Stomach (tissue), 9 donors: ENCODE measurements around the gene UBE2Z. TPM values are rescaled to one million over a fixed set of nuclear protein-coding genes. Genes with fewer than 3 reads are reported as not detected.
A peak's percentile ranks its signal among the peaks of the same experiment; 100 is the strongest.

Experiments used
- DNase-seq, 2 donors: peaks; one replicate each; pipeline versions ENCODE4 v3.0.0 to v3.0.0-alpha.2; 2013 to 2019
- H3K27ac ChIP-seq, 5 donors: fragments of 200-600 bp in 4 of 5; sonication (generic) in 4 of 5; one replicate each; pipeline ENCODE4 v1.5.1; 2013 to 2019; ENCODE audit warnings: mild to moderate bottlenecking in 1 of 5, moderate library complexity in 1 of 5
- H3K27me3 ChIP-seq, 3 donors: fragments of 200-600 bp; sonication (generic); one replicate each; pipeline ENCODE4 v1.5.1; 2017 to 2019; ENCODE audit warnings: mixed run types in 1 of 3
- H3K36me3 ChIP-seq, 4 donors: fragments of 200-600 bp; sonication (generic); 1 replicate in 3 of 4; 2 replicates in 1 of 4; pipeline ENCODE4 v1.5.1; 2016 to 2019
- H3K4me1 ChIP-seq, 4 donors: fragments of 200-600 bp; sonication (generic); one replicate each; pipeline ENCODE4 v1.5.1; 2016 to 2019
- H3K4me3 ChIP-seq, 4 donors: fragments of 200-600 bp; sonication (generic) in 3 of 4; one replicate each; pipeline ENCODE4 v1.5.1; 2016 to 2019; ENCODE audit warnings: mild to moderate bottlenecking in 1 of 4
- H3K9me3 ChIP-seq, 4 donors: fragments of 200-600 bp; sonication (generic); one replicate each; pipeline ENCODE4 v1.5.1; 2016 to 2019
- EP300 ChIP-seq: sonication (generic); formaldehyde crosslinking; IDR thresholded peaks from one replicate; pipeline ENCODE4 v1.6.1; 2017; ENCODE audit warnings: antibody characterized with exemption
- POLR2A ChIP-seq, 4 donors: fragments of 450-650 bp; IDR thresholded peaks; one replicate each; pipeline ENCODE4 v1.6.1; 2016; ENCODE audit warnings: antibody characterized with exemption in 4 of 4, control low read depth in 2 of 4, mild to moderate bottlenecking in 1 of 4, moderate library complexity in 1 of 4
- POLR2AphosphoS5 ChIP-seq, 3 donors: sonication (generic); formaldehyde crosslinking; IDR thresholded peaks; one replicate each; pipeline ENCODE4 v1.6.1; 2016; ENCODE audit warnings: antibody characterized with exemption in 3 of 3
- WGBS, 5 donors: extraction: QIAGEN DNeasy Blood & Tissue Kit in 3 of 5; methylation state at CpG; one replicate each; pipeline versions ENCODE4 v1.1.5 to v1.1.7; 2013 to 2018; 5-methylcytosine and 5-hydroxymethylcytosine counted together
- intact Hi-C: fragments of 100-400 bp; cut with DNase I; formaldehyde crosslinking; loops from one replicate; pipeline ENCODE4 v1.15.1; 2023; ENCODE audit warnings: low total_unique reads
- polyA plus RNA-seq, 3 donors: library from polyadenylated mRNA; stranded (reverse); fragments of 200-250 nt; gene quantifications; one replicate each; pipeline ENCODE4 v1.2.3, GENCODE V29; 2013
- total RNA-seq, 5 donors: library from RNA; depleted of rRNA; stranded (reverse); fragments of >200 nt; gene quantifications; one replicate each; pipeline versions ENCODE4 v1.1.0 to v1.2.3, GENCODE V29; 2014 to 2016
- TF ChIP-seq, protein P1 (sequence below), 7 experiments: fragments of 450-650 bp in 4 of 7; fragments of 200-600 bp in 3 of 7; sonication (generic) in 3 of 7; IDR thresholded peaks; one replicate each; pipeline ENCODE4 v1.5.1; 2016 to 2019; ENCODE audit warnings: antibody characterized with exemption in 7 of 7, control low read depth in 2 of 7, mild to moderate bottlenecking in 1 of 7
- donor health status: healthy with polysubstance abuse.
- donor health status: Bipolar disorder and iron deficiency.
- donor health status: healthy.

Gene UBE2Z
- total and polyA plus RNA-seq, 8 donors = 28.1 to 55.6 (median 37.5) TPM

DNA sequence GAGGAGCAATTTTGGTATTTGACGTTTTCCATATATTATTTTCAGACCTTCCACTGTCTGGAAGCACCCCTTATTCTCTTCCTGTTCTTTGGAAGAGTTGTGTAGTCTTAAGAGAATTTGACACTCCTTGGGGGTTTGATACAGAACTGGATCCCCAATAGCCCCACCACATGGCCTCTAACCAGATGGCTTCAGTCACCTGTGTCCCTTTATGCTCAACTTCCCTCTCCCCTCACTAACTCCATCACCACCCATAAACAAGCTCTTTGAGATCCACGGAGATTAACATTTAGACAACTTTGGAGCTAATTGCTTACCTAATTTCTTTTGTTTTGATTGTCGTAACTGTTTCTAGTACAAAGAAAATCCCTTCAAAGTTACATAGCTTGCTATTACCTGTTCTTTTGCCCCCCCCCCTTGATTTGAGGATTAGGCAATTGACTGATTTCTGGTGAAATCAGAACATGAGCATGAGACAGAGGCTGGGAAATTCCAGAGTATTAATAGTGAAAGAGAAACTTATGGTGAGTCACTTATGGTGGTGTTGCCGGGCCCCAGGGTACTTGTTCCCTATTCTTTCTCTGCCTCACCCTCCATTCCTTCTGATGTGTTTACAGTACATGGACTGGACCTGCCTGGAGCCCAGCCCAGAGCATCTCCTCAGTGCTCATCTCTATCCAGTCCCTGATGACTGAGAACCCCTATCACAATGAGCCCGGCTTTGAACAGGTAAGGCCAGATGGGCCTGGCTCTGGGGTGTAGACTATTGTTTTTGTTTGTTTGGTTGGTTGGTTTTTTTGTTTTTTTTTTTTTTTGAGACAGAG is 7.5 kb downstream of the UBE2Z start:
- 58 to 71% (median 66%) methylated on average over 5 of the region's 5 CpGs for WGBS, 5 donors
- Histone ChIP-seq H3K36me3 (peaks cover 52 to 99% (median 97%) of the 10 kb centered on the region in 4 donors), H3K27me3 (no peaks in the 10 kb centered on the region)

DNA sequence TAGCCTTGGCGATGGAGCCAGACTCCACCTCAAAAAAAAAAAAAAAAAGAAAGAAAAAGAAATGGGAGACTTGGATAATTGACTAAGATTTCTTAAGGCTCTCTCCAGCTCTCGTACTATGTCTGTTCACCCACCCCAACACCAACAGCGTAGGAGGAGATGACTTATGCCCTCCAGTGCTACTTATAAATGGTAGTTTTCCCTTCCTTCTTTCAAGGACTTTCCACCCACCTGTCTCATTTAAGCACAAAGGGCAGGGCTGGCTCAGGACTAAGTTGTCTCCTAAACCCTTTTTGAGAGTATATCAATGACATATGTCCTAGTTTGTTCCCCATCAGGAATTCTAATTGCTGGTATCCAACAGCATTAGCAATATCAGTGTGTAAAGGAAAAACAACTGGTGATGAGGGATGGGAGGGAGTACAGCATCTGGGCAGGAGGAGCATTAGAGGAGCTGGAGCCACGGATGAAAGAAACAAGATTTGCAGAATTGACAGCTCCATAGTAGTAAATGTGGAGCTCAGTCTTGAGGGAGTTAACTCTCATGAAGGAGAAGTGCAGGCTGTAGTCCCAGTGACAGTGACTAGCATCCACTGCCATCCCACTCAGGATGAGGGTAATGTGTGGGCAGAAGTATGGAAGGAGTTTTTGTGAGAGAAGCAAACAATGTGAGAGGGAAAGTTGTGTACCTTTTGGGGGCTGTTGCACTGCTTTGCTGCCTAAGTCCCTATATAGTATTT is 17.2 kb downstream of the UBE2Z start:
- Histone ChIP-seq H3K27me3 (no peaks in the 10 kb centered on the region), H3K4me3 (no peak overlapping the region), H3K9me3 (no peaks in the 10 kb centered on the region), H3K36me3 (peaks cover 76 to 100% (median 100%) of the 10 kb centered on the region in 4 donors), H3K4me1 (peaks cover 0 to 8% (median 0%) of the 10 kb centered on the region in 4 donors), H3K27ac (no peak overlapping the region)
- intact Hi-C loops = no loop called here
- no peak for TF ChIP-seq POLR2A (IDR thresholded peaks at IDR 0.05)
- TF ChIP-seq POLR2AphosphoS5 (IDR thresholded peaks at IDR 0.05) = no peak
- TF ChIP-seq, protein P1, sequence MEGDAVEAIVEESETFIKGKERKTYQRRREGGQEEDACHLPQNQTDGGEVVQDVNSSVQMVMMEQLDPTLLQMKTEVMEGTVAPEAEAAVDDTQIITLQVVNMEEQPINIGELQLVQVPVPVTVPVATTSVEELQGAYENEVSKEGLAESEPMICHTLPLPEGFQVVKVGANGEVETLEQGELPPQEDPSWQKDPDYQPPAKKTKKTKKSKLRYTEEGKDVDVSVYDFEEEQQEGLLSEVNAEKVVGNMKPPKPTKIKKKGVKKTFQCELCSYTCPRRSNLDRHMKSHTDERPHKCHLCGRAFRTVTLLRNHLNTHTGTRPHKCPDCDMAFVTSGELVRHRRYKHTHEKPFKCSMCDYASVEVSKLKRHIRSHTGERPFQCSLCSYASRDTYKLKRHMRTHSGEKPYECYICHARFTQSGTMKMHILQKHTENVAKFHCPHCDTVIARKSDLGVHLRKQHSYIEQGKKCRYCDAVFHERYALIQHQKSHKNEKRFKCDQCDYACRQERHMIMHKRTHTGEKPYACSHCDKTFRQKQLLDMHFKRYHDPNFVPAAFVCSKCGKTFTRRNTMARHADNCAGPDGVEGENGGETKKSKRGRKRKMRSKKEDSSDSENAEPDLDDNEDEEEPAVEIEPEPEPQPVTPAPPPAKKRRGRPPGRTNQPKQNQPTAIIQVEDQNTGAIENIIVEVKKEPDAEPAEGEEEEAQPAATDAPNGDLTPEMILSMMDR (IDR thresholded peaks at IDR 0.05) = no peak
- no peak for TF ChIP-seq EP300
- no peak for DNase-seq
- WGBS, 5 donors = 62 to 91% (median 78%) methylated on average over 4 of the region's 4 CpGs

More for the DNA sequence above, 7.5 kb downstream of the UBE2Z start:
- peaks cover 7 to 48% (median 30%) of the 10 kb centered on the region in 4 donors for H3K4me1 ChIP-seq
- H3K4me3 ChIP-seq = no peak overlapping the region
- H3K9me3 ChIP-seq = no peaks in the 10 kb centered on the region
- intact Hi-C loops = no loop called here
- peak overlapping the region in 4 of 5 donors; percentile 26 to 74 (median 50) for H3K27ac ChIP-seq
- TF ChIP-seq POLR2A (IDR thresholded peaks at IDR 0.05) = no peak
- TF ChIP-seq POLR2AphosphoS5 (IDR thresholded peaks at IDR 0.05) = no peak
- TF ChIP-seq, protein P1 (IDR thresholded peaks at IDR 0.05) = no peak
- TF ChIP-seq EP300 = no peak
- peak; percentile 29 to 31 for DNase-seq

DNA sequence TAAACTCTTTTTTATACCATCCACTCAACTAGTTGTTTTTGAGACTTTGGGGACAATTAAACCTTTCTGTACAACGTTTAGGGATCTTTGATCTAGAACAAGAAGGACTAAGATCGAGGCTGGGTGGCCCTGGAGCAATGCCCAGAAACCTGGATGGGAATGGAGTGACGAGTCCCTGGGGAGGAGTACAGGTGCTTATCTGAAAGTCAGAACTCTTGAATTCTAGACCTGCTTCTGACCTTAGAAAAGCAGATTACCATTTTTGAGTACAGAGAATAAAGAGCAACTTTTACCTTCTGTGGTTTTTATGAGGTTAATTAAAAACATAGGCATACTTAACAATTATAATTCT is 17.8 kb downstream of the UBE2Z start:
- no peaks in the 10 kb centered on the region for H3K27me3 ChIP-seq
- WGBS, 5 donors = 26 to 53% (median 33%) methylated on average over 3 of the region's 3 CpGs
- no peak overlapping the region for H3K27ac ChIP-seq
- H3K4me1 ChIP-seq = peaks cover 0 to 8% (median 0%) of the 10 kb centered on the region in 4 donors
- H3K9me3 ChIP-seq = no peaks in the 10 kb centered on the region
- intact Hi-C loops = no loop called here
- no peak for DNase-seq
- no peak for TF ChIP-seq POLR2AphosphoS5 (IDR thresholded peaks at IDR 0.05)
- no peak overlapping the region for H3K4me3 ChIP-seq
- H3K36me3 ChIP-seq = peaks cover 71 to 100% (median 100%) of the 10 kb centered on the region in 4 donors

DNA sequence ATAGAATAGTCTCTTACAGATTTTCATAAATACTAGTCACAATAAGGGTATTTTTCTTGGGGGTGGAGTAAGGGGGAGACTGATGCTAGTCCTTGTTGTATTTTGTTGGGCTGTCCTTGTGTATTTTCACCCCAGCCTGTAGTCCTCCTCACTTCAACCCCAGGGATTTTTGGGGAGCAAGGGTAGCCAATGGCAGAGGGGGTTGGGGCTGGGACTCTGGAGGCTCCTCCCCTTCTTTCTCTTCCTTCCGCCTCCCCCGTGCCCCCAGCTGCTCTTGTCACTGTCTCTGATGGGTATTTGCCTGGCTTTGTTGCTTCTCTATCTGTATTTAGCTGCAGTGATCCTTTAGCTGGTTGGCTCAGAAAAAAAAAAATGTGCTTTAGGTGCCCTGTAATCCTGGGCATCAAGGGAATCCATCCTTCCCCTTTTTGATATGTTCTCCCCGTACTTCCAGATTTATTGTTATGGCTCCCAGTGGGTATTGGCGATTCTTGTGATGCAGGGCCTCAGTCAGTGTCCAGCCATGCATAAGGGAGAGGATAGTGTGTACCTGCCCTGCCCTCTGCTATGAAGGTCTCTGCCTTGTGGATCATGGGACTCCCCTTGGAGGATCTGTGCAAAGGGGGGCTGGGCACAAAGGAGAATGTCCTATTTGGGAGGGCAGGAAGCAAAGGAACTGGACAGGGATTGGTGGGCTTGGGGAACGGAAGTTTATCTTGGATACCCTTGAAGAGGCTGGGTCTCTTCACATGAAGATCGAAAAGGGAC is 20.0 kb downstream of the UBE2Z start:
- no peak overlapping the region for H3K27ac ChIP-seq
- peaks cover 0 to 8% (median 0%) of the 10 kb centered on the region in 4 donors for H3K4me1 ChIP-seq
- no peak for DNase-seq
- H3K4me3 ChIP-seq = no peak overlapping the region
- TF ChIP-seq POLR2A (IDR thresholded peaks at IDR 0.05) = no peak
- TF ChIP-seq EP300 = no peak
- TF ChIP-seq, protein P1 (IDR thresholded peaks at IDR 0.05) = no peak
- no peak for TF ChIP-seq POLR2AphosphoS5 (IDR thresholded peaks at IDR 0.05)
- H3K9me3 ChIP-seq = no peaks in the 10 kb centered on the region
- WGBS, 5 donors = 67 to 95% (median 76%) methylated on average over 6 of the region's 6 CpGs
- intact Hi-C loops = no loop called here
- peaks cover 63 to 100% (median 100%) of the 10 kb centered on the region in 4 donors for H3K36me3 ChIP-seq
- no peaks in the 10 kb centered on the region for H3K27me3 ChIP-seq
